ENCODE results near the gene REST.

The REST gene

DNA sequence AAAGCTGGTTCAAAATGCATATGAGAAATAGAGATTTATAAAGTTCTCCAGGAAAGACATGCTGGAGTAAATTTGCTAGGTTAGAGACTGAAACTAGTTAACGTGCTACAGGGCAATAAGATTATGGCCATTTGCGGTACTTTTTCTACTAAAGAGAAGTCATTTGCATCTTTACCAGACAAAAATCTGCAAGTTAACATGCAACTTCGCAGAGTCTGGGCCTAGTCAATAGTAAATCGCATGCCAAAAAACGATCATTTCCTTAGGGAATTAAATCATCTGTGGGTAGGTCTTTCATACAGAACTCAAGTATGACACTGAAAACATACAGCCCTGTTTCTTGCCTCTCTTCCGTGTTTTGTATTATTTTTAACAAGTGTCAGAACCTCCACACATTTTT lies 32.8 kb upstream of the REST start:
- TF ChIP-seq SIN3A (IDR thresholded peaks at IDR 0.05; ENCODE audit: borderline replicate concordance, insufficient read depth, low read length) (no peak), TAF1 (IDR thresholded peaks at IDR 0.05; ENCODE audit: borderline replicate concordance, insufficient read depth, low read length) (no peak), POLR2AphosphoS5 (IDR thresholded peaks at IDR 0.05; ENCODE audit: low read depth, low read length) (no peak), FOXP2 (optimal IDR thresholded peaks at IDR 0.05; ENCODE audit: borderline replicate concordance, extremely low read depth, extremely low read length, insufficient read depth) (no peak)
- TF ChIP-seq, protein P1, sequence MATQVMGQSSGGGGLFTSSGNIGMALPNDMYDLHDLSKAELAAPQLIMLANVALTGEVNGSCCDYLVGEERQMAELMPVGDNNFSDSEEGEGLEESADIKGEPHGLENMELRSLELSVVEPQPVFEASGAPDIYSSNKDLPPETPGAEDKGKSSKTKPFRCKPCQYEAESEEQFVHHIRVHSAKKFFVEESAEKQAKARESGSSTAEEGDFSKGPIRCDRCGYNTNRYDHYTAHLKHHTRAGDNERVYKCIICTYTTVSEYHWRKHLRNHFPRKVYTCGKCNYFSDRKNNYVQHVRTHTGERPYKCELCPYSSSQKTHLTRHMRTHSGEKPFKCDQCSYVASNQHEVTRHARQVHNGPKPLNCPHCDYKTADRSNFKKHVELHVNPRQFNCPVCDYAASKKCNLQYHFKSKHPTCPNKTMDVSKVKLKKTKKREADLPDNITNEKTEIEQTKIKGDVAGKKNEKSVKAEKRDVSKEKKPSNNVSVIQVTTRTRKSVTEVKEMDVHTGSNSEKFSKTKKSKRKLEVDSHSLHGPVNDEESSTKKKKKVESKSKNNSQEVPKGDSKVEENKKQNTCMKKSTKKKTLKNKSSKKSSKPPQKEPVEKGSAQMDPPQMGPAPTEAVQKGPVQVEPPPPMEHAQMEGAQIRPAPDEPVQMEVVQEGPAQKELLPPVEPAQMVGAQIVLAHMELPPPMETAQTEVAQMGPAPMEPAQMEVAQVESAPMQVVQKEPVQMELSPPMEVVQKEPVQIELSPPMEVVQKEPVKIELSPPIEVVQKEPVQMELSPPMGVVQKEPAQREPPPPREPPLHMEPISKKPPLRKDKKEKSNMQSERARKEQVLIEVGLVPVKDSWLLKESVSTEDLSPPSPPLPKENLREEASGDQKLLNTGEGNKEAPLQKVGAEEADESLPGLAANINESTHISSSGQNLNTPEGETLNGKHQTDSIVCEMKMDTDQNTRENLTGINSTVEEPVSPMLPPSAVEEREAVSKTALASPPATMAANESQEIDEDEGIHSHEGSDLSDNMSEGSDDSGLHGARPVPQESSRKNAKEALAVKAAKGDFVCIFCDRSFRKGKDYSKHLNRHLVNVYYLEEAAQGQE (IDR thresholded peaks at IDR 0.05; ENCODE audit: insufficient read depth in 1 of 2, low read depth in 2 of 2, low read length in 2 of 2) = no peak

DNA sequence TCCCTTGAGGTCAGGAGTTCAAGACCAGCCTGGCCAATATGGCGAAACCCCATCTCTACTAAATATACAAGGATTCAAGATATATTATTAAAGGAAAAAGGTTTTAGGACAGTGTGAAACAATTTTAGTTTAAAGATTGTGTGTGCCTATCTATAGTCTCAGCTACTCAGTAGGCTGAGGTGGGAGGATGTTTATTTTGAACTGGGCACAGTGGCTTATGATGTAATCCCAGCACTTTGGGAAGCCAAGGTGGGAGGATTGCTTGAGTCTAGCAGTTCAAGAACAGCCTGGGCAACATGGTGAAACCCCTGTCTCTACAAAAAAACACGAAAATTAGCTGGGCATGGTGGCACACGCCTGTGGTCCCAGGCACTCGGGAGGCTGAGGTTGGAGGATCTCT lies 31.4 kb upstream of the REST start:
- TF ChIP-seq TAF1 (IDR thresholded peaks at IDR 0.05; ENCODE audit: borderline replicate concordance, insufficient read depth, low read length) (no peak), FOXP2 (optimal IDR thresholded peaks at IDR 0.05; ENCODE audit: borderline replicate concordance, extremely low read depth, extremely low read length, insufficient read depth) (no peak), POLR2AphosphoS5 (IDR thresholded peaks at IDR 0.05; ENCODE audit: low read depth, low read length) (no peak), SIN3A (IDR thresholded peaks at IDR 0.05; ENCODE audit: borderline replicate concordance, insufficient read depth, low read length) (no peak)
- TF ChIP-seq, protein P1 (IDR thresholded peaks at IDR 0.05; ENCODE audit: insufficient read depth in 1 of 2, low read depth in 2 of 2, low read length in 2 of 2) = no peak

DNA sequence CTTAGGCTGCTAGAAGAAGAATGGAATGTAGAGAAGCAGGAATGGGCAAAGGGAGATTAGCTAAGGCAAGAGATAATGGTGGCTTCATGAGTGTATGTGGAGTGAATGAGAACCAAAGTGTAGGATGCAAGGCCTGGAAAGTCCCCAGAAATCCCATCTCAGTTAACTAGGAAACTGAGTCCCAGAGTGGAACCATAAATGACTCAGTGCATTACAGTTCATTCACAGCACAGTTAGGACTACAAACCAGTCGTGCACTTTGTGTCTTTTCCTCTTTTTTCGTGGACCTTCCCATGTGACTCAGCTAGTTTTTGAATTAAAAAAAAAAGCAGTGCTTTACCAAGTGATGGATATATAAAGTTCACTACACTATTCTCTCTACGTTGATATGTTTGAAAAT lies 27.7 kb upstream of the REST start:
- TF ChIP-seq SIN3A (IDR thresholded peaks at IDR 0.05; ENCODE audit: borderline replicate concordance, insufficient read depth, low read length) (no peak), POLR2AphosphoS5 (IDR thresholded peaks at IDR 0.05; ENCODE audit: low read depth, low read length) (no peak), TAF1 (IDR thresholded peaks at IDR 0.05; ENCODE audit: borderline replicate concordance, insufficient read depth, low read length) (no peak), FOXP2 (optimal IDR thresholded peaks at IDR 0.05; ENCODE audit: borderline replicate concordance, extremely low read depth, extremely low read length, insufficient read depth) (no peak)
- TF ChIP-seq, protein P1 (IDR thresholded peaks at IDR 0.05; ENCODE audit: insufficient read depth in 1 of 2, low read depth in 2 of 2, low read length in 2 of 2) = no peak

DNA sequence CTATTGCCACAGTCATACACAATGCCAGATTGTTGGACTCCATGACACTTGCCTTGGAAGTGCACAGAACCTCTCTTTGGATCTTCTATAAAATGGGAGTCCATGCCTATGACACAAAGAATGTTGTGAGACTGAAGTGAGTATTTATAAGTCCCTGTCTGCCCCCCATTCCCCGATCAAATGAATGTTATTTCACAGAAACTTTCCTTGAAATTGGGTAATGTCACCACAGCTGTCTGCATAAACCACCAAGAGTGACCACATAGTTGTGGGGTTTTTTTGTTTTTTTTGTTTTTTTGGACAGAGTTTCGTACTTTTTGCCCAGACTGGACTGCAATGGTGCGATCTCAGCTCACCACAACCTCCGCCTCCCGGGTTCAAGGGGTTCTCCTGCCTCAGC lies 27.1 kb upstream of the REST start:
- TF ChIP-seq SIN3A (IDR thresholded peaks at IDR 0.05; ENCODE audit: borderline replicate concordance, insufficient read depth, low read length) (no peak), FOXP2 (optimal IDR thresholded peaks at IDR 0.05; ENCODE audit: borderline replicate concordance, extremely low read depth, extremely low read length, insufficient read depth) (no peak), TAF1 (IDR thresholded peaks at IDR 0.05; ENCODE audit: borderline replicate concordance, insufficient read depth, low read length) (no peak), POLR2AphosphoS5 (IDR thresholded peaks at IDR 0.05; ENCODE audit: low read depth, low read length) (no peak)
- TF ChIP-seq, protein P1 (IDR thresholded peaks at IDR 0.05; ENCODE audit: insufficient read depth in 1 of 2, low read depth in 2 of 2, low read length in 2 of 2) = no peak

DNA sequence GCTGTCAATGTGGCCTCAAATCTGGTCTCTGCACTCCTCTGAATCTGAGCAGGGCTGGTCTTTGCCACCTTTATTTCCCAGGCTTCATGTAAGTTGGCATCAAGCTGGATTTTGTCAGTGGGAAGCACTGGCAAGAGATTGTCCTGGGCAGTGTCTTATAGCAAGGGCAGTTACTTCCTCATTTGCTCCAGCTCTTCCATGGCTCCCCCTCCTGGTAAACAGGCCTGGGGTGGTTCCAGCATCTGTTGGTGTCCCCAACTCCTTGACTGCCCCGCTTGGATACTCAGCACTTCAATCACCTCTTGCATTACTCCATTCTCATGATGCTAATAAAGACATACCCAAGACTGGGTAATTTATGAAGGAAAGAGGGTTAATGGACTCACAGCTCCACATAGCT lies 15.0 kb upstream of the REST start:
- TF ChIP-seq TAF1 (IDR thresholded peaks at IDR 0.05; ENCODE audit: borderline replicate concordance, insufficient read depth, low read length) (no peak), SIN3A (IDR thresholded peaks at IDR 0.05; ENCODE audit: borderline replicate concordance, insufficient read depth, low read length) (no peak), POLR2AphosphoS5 (IDR thresholded peaks at IDR 0.05; ENCODE audit: low read depth, low read length) (no peak), FOXP2 (optimal IDR thresholded peaks at IDR 0.05; ENCODE audit: borderline replicate concordance, extremely low read depth, extremely low read length, insufficient read depth) (no peak)
- TF ChIP-seq, protein P1 (IDR thresholded peaks at IDR 0.05; ENCODE audit: insufficient read depth in 1 of 2, low read depth in 2 of 2, low read length in 2 of 2) = no peak
